Gastroesophageal sphincter (tissue), 3 donors: Measurements from ENCODE around the gene FAM168B.

Experiments used
- CTCF ChIP-seq, 4 experiments: fragments of 200-600 bp in 2 of 4; fragments of 450-650 bp in 2 of 4; sonication (generic) in 1 of 4; IDR thresholded peaks; one replicate each; pipeline ENCODE4 v1.5.1; 2017 to 2019; ENCODE audit warnings: antibody characterized with exemption in 4 of 4, mild to moderate bottlenecking in 2 of 4, moderate library complexity in 2 of 4
- POLR2A ChIP-seq, 2 donors: fragments of 450-650 bp; IDR thresholded peaks; one replicate each; pipeline ENCODE4 v1.6.1; 2017; ENCODE audit warnings: antibody characterized with exemption in 2 of 2, mild to moderate bottlenecking in 2 of 2, moderate library complexity in 1 of 2
- POLR2AphosphoS5 ChIP-seq: sonication (generic); formaldehyde crosslinking; IDR thresholded peaks from one replicate; pipeline ENCODE4 v1.6.1; 2017; ENCODE audit warnings: antibody characterized with exemption

- no peak for TF ChIP-seq CTCF (IDR thresholded peaks at IDR 0.05)
- TF ChIP-seq POLR2A (IDR thresholded peaks at IDR 0.05), result no peak
- TF ChIP-seq POLR2AphosphoS5, result no peak
Observed at GRCh38 chr2:131130298-131130596, 37.0 kb upstream of the FAM168B start.
